Measurements from ENCODE around the gene ADGRB3.
"Not testable (repeated sequence)": the region's sequence is repeated elsewhere in the genome, so short reads cannot be mapped to it uniquely, and the experiment has no call there.

Gene ADGRB3

GRCh38 chr6:68650142-68650541 is 15.1 kb downstream of the ADGRB3 start:
- no peak for DNase-seq

- no peak for DNase-seq
Measured at GRCh38 chr6:68651011-68651985, 16.2 kb downstream of the ADGRB3 start.

GRCh38 chr6:68652117-68652536 is 17.0 kb downstream of the ADGRB3 start:
- no peak for DNase-seq

- DNase-seq, result no peak
Measured at GRCh38 chr6:68653074-68653705, 18.1 kb downstream of the ADGRB3 start.

GRCh38 chr6:68653706-68654089 is 18.6 kb downstream of the ADGRB3 start:
- DNase-seq, result no peak

- no peak for DNase-seq
Measured at GRCh38 chr6:68654134-68654533, 19.1 kb downstream of the ADGRB3 start.

GRCh38 chr6:68655028-68655427 is 19.9 kb downstream of the ADGRB3 start:
- DNase-seq, result no peak

GRCh38 chr6:68657374-68658139 is 22.5 kb downstream of the ADGRB3 start:
- DNase-seq, result no peak

- no peak for DNase-seq
Measured at GRCh38 chr6:68658338-68658737, 23.3 kb downstream of the ADGRB3 start.

GRCh38 chr6:68673255-68673654 is 38.2 kb downstream of the ADGRB3 start:
- DNase-seq, result no peak

GRCh38 chr6:68675548-68675947 is 40.5 kb downstream of the ADGRB3 start:
- DNase-seq, result no peak

- not testable (repeated sequence) for DNase-seq
Measured at GRCh38 chr6:68676094-68676493, 41.0 kb downstream of the ADGRB3 start.

GRCh38 chr6:68677058-68677457 is 42.0 kb downstream of the ADGRB3 start:
- no peak for DNase-seq

- DNase-seq, result no peak
Measured at GRCh38 chr6:68679399-68679798, 44.3 kb downstream of the ADGRB3 start.

- DNase-seq, result no peak
Measured at GRCh38 chr6:68680264-68680663, 45.2 kb downstream of the ADGRB3 start.

GRCh38 chr6:68689910-68690309 is 54.8 kb downstream of the ADGRB3 start:
- DNase-seq, result no peak

- DNase-seq, result no peak
Measured at GRCh38 chr6:68691120-68691519, 56.0 kb downstream of the ADGRB3 start.

GRCh38 chr6:68693271-68693670 is 58.2 kb downstream of the ADGRB3 start:
- no peak for DNase-seq

- DNase-seq, result no peak
Measured at GRCh38 chr6:68695403-68695802, 60.3 kb downstream of the ADGRB3 start.

GRCh38 chr6:68695838-68696237 is 60.8 kb downstream of the ADGRB3 start:
- no peak for DNase-seq

- DNase-seq, result no peak
Measured at GRCh38 chr6:68697394-68697793, 62.3 kb downstream of the ADGRB3 start.

GRCh38 chr6:68701159-68701558 is 66.1 kb downstream of the ADGRB3 start:
- no peak for DNase-seq

GRCh38 chr6:68704485-68704884 is 69.4 kb downstream of the ADGRB3 start:
- no peak for DNase-seq
